ENCODE results near the gene UBE2R2.

DNA sequence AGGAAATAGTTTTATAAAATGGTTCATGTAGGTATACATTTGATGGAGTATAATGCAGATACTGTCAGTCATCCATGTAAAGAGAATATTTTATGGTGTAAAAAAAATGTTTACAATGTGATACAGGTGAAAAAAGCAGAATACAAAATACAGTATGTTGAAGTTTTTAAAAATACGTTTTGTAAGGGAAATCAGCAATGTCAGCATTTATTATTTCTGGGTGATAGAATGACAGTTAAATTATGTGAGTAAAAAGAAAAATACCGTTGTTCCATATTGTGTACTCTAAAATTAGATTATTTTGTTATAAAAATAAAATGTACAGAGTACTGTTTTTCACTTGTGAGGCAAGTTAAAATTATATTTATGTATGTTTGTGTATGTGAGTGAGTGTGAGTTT is 69.0 kb downstream of the UBE2R2 start:
- TF ChIP-seq CTCF (IDR thresholded peaks at IDR 0.05) (no peak), POLR2A (IDR thresholded peaks at IDR 0.05) (no peak)
